Activated naive CD8-positive, alpha-beta T cell (primary cell): ENCODE measurements around the gene MRPL36.
"Not testable (repeated sequence)": the region's sequence is repeated elsewhere in the genome, so short reads cannot be mapped to it uniquely, and the experiment has no call there.

Source experiments
- H3K27ac Mint-ChIP-seq: one replicate; pipeline ENCODE4 v1.8.0; 2021; ENCODE audit warnings: mixed read lengths
- H3K27me3 Mint-ChIP-seq: one replicate; pipeline ENCODE4 v1.8.0; 2021; ENCODE audit warnings: mixed read lengths
- H3K36me3 Mint-ChIP-seq: one replicate; pipeline ENCODE4 v1.8.0; 2021; ENCODE audit warnings: mixed read lengths
- H3K4me1 Mint-ChIP-seq: one replicate; pipeline ENCODE4 v1.8.0; 2021; ENCODE audit warnings: low read depth, mixed read lengths
- H3K4me3 Mint-ChIP-seq: one replicate; pipeline ENCODE4 v1.8.0; 2021; ENCODE audit warnings: mild to moderate bottlenecking, mixed read lengths
- H3K9me3 Mint-ChIP-seq: one replicate; pipeline ENCODE4 v1.8.0; 2021; ENCODE audit warnings: low read depth, mixed read lengths

Gene MRPL36

DNA sequence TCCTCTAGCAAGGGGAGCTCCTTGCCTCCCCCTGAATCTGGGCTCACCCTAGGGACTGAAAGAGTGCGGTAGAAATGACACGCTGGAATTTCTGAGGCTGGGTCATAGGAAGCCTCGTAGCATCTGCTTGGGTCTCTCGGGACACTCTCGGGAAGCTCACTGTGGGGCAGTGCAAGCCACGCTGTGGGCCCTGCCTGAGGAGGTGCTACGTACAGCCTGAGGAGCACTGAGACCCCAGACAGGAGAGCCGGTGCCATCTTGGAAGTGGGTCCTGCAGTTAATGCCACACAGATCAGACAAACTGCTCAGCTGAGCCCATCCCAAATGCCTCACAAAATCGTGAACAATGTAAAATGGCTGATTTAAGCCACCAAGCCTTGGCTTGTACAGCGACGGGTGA is 1.8 kb downstream of the MRPL36 start:
- H3K27me3 Mint-ChIP-seq = no peaks in the 10 kb centered on the region
- H3K36me3 Mint-ChIP-seq = peaks cover 5% of the 10 kb centered on the region
- H3K4me3 Mint-ChIP-seq = peak overlapping the region; percentile 87
- no peaks in the 10 kb centered on the region for H3K9me3 Mint-ChIP-seq
- H3K27ac Mint-ChIP-seq = no peak overlapping the region
- H3K4me1 Mint-ChIP-seq = peaks cover 60% of the 10 kb centered on the region

DNA sequence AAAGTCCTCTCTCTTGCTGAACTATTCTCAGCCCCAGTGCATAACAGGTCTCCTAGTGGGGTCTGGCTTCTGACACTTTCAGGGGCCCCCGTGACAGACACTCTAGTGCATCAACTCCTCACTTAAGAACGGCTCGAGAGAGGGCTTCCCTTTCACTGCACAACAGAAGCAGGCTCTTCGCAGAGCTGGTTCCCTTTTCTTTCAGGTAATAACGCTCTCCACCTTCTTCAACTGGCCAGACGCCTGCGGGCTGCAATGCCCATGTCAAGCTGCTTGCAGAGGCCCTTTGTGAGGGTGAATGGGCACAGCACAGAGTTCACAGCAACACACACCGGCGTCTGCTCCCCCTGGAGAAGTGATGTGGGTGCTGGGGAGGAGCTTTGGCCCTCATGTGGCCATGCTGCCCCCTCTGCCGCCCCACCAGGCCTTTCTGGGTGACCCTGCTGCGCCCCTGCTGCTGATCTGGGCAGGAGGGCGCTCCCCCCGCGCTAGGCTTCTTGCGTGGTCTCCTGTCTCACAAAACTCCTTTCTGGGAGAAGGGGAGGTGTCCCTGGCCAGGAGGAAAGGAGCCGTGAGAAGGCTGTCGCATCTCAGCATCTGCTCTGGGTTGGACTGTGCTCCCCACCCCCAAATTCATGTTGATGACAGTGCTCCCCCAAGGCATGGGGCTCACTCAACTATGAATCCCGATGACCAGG is 2.4 kb downstream of the MRPL36 start:
- peak overlapping the region; percentile 41 for H3K27ac Mint-ChIP-seq
- peaks cover 6% of the 10 kb centered on the region for H3K36me3 Mint-ChIP-seq
- peaks cover 63% of the 10 kb centered on the region for H3K4me1 Mint-ChIP-seq
- H3K27me3 Mint-ChIP-seq = no peaks in the 10 kb centered on the region
- peak overlapping the region; percentile 7 for H3K4me3 Mint-ChIP-seq
- H3K9me3 Mint-ChIP-seq = no peaks in the 10 kb centered on the region

DNA sequence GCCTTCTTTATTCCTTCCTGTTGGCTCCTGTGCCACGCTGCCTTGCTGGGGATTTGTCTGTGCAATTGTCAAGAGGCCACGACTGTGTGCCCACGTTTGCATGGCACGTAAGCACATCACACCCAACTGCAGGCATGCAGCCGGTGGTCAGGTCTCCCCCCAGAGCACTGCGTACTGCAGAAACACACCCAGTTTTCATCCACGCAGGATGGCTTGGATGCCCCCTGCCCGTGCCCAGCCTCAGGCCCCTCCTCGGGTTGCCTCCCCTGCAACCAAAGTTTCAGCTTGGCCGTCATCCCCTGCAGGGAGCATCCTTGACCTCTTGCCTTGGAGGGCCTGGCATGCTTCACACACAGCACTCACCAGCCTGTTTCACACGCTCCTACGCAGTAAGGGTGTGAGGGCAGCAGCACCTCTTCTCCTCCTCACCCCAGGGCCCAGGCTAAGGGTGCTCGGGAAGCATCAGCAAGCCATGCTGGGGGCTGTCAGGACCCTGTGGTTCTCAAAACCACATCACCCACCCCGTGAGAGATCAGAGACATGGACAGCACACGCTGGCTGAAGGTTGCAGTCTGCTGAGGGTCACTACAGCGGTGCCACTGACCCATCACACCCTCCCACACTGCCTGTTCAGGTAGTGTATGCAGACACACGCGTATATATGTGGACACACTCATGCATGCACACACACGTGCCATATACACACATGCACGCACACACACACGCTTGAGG is 3.1 kb downstream of the MRPL36 start:
- Mint-ChIP-seq H3K4me3 (peak overlapping the region; percentile 7), H3K9me3 (no peaks in the 10 kb centered on the region), H3K4me1 (peaks cover 67% of the 10 kb centered on the region), H3K36me3 (peaks cover 6% of the 10 kb centered on the region), H3K27me3 (no peaks in the 10 kb centered on the region), H3K27ac (peak overlapping the region; percentile 78)

DNA sequence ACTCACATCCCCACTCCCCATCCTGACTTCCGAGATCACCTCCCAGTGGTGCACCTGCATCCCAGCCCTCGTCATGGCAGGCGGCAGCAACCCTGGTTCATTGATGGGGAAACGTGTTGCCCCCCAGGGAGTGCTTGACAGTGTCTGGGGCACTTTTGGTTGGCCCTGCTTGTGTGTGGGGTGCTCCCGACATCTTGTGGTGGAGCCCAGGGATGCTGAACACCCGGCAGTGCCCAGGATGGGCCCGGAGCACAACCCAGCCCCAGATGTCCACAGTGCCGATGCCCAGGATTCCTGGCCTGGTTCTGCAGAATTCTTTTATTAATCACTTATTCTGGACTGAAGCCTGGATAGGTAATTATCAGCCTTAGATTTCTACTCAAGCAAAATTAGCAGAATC is 3.7 kb downstream of the MRPL36 start:
- no peaks in the 10 kb centered on the region for H3K9me3 Mint-ChIP-seq
- H3K36me3 Mint-ChIP-seq = peaks cover 6% of the 10 kb centered on the region
- no peak overlapping the region for H3K4me3 Mint-ChIP-seq
- H3K27ac Mint-ChIP-seq = no peak overlapping the region
- no peaks in the 10 kb centered on the region for H3K27me3 Mint-ChIP-seq
- peaks cover 72% of the 10 kb centered on the region for H3K4me1 Mint-ChIP-seq

DNA sequence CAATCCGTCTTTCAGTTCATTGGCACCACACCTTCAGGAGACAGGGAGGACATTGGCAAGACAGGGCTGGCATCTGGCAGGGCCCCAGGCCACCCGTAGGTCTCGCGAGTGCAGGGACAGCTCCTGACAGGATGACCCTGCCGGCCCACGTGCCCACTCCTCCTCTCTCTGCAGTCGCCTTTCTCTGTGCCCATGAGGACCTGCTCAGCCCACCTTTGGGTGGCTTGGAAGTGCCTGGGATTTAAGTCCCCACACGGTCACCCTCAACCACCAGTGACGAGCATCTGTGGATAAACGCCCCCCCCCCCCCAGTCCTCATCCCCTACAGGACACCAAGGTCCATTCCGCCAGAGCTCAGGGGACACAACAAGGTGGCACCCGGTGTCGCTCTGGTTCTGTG is 4.1 kb downstream of the MRPL36 start:
- Mint-ChIP-seq H3K27me3 (no peaks in the 10 kb centered on the region), H3K36me3 (peaks cover 6% of the 10 kb centered on the region), H3K27ac (peak overlapping the region; percentile 68), H3K4me1 (peaks cover 72% of the 10 kb centered on the region), H3K4me3 (peak overlapping the region; percentile 49), H3K9me3 (no peaks in the 10 kb centered on the region)

DNA sequence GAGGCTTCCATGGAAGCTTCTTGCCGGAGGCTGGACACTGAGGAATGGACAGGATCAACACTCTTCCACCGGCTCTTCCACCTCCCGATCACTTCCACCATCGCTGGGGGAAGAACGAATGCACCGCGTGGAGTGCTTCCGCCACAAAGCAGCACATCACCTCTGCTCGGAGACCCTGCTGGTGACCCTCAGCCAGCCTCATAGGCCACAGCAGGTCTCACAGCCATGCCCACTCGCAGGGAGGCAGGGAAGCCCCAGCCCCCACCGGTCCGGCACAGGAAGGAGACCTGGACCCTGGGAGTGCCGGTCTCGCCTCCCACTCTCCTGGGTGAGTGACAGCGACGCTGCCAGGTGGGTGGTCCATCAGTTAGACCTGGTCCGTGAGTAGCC is 4.7 kb downstream of the MRPL36 start:
- no peaks in the 10 kb centered on the region for H3K9me3 Mint-ChIP-seq
- peaks cover 6% of the 10 kb centered on the region for H3K36me3 Mint-ChIP-seq
- peak overlapping the region; percentile 49 for H3K4me3 Mint-ChIP-seq
- H3K27me3 Mint-ChIP-seq = no peaks in the 10 kb centered on the region
- peaks cover 76% of the 10 kb centered on the region for H3K4me1 Mint-ChIP-seq
- H3K27ac Mint-ChIP-seq = peak overlapping the region; percentile 68

DNA sequence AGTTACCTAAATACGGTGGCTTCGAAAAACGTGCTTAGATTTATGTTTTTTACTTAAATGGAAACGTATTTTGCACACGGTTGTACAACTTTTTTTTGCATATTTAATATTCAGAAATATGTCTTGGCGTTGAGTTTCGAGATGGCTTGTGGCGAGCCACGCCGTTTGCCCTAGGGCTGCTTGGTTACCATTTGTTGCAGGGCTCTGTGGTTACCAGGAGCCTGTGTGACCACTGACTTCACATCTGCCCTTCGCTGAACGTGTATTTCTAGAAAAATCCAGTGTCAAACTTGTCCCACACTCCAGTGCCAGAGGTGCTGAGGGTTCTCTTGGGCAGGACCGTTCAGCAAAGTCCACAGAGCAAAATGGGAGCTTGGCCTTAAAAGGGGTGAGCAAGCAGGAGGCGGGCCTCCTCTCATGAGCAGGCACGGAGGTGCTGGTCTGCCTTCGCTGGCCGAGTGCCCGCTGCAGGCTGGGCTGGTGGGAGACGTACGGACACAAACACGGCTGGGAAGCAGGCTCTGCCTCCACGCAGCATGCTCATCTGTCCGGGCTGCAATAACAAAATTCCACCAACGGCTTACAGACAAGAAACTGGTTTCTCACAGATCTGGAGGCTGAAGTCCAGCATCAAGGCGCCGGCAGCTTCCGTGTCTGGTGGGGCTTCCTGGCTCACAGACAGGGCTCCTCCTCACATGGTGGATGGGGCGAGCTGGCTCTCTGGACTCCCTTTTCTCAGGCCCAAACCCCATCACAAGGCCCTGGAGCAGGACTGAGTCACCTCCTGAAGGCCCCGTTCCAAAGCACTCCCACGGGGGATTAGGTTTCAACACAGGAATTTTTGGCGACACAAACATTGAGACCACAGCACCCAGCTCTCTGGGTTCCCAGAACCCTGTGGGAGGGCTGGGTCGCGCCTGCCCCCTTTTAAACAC is 5.4 kb downstream of the MRPL36 start:
- Mint-ChIP-seq H3K36me3 (peaks cover 6% of the 10 kb centered on the region), H3K9me3 (no peaks in the 10 kb centered on the region), H3K4me3 (peak overlapping the region; percentile 79), H3K4me1 (peaks cover 83% of the 10 kb centered on the region), H3K27me3 (no peaks in the 10 kb centered on the region), H3K27ac (peak overlapping the region; percentile 93)

DNA sequence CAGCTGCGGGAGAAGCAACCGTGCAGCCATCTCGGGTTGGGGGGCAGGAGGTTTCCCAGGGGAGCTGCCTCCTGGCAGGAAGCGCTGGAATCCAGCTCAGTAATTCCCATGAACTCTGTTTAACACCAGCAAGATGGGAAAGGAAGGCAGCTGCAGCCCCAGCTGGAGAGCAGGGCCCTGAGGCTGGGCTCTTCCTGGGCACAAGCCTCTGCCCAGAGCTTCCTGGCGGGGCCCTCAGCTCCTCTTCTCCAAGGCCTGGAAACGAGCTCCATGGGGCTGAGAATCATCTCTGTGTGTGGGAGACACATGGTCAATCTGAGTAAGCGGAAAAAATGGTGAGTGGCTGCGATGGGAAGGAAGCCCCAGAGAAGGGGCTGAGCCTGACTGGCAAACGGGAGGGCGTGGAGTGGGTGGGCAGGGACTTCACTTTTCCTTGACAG is 6.3 kb downstream of the MRPL36 start:
- peaks cover 3% of the 10 kb centered on the region for H3K36me3 Mint-ChIP-seq
- H3K9me3 Mint-ChIP-seq = no peaks in the 10 kb centered on the region
- no peaks in the 10 kb centered on the region for H3K27me3 Mint-ChIP-seq
- H3K27ac Mint-ChIP-seq = peak overlapping the region; percentile 93
- H3K4me1 Mint-ChIP-seq = peaks cover 82% of the 10 kb centered on the region
- peak overlapping the region; percentile 79 for H3K4me3 Mint-ChIP-seq

DNA sequence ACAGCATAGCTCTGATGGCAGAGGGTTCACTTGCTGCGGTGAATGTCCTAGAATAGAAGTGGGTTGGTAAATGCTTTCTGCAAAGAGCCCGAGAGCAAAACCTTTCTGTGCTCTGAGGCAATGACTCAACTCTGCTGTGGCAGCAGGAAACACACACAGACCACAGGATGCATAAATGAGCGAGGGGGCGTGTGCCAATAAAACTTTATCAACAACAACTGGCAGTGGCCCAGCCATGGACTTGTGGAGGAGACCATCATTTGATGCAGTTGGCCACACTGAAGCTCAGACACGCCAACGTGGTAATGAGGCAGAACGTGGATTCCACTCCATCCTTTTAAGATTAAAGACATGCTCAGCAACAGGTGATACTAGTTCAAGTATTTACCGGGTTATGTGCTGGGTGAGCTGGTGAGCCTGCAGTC is 6.8 kb downstream of the MRPL36 start:
- Mint-ChIP-seq H3K27me3 (no peaks in the 10 kb centered on the region), H3K9me3 (no peaks in the 10 kb centered on the region), H3K4me3 (peak overlapping the region; percentile 79), H3K27ac (peak overlapping the region; percentile 93), H3K4me1 (peaks cover 77% of the 10 kb centered on the region), H3K36me3 (peaks cover 3% of the 10 kb centered on the region)

DNA sequence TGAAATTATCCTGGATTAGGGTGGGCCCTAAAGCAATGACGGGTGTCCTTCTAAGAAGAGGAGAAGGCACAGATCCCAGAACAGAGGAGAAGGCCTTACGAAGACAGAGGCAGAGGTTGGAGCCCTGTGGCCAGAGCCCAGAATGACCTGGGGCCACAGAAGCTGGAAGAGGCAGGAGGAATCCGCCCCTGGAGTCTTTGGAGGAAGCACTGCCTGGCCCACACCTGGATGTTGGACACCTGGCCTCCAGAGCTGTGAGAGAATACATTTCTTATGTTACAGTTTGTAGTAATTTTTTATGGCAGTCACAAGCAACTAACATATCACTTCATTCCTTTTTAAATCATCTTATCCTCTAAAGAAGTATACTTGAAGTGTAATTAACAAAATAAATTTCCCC is 8.5 kb downstream of the MRPL36 start:
- H3K9me3 Mint-ChIP-seq = no peaks in the 10 kb centered on the region

DNA sequence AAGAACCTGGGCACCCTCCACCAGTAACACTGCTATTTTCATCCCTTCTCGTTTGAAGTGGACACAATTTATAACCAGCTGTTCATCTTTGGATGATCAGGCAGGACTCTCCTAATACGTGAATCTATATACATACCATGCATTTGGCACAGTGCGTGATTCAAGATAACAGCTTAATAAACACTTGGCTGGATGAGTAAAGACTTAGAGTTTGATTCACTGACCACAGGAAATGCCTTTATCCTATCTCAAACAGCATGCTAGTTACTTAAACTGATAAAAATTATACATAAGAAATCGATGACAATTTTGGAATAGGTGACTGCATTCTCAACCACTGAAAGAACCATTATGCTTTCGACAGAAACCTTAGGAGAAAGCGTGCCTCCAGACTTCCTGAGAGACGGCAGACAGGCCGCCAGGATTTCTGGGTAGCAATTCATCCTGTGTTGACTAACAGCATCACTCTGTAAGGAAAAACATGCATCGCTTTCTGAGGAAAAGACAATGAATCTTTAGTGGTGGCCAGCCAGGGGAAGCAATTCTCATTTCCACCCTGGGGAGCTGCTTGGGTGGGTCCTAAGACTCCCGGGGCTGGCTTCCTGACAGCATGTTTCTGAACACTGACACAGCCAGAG is 9.7 kb downstream of the MRPL36 start:
- no peaks in the 10 kb centered on the region for H3K27me3 Mint-ChIP-seq
- H3K36me3 Mint-ChIP-seq = peaks cover 3% of the 10 kb centered on the region
- H3K4me1 Mint-ChIP-seq = peaks cover 63% of the 10 kb centered on the region
- no peaks in the 10 kb centered on the region for H3K9me3 Mint-ChIP-seq
- H3K4me3 Mint-ChIP-seq = no peak overlapping the region
- peak overlapping the region; percentile 68 for H3K27ac Mint-ChIP-seq

More for the DNA sequence above, 8.5 kb downstream of the MRPL36 start:
- H3K27me3 Mint-ChIP-seq = no peaks in the 10 kb centered on the region
- peaks cover 3% of the 10 kb centered on the region for H3K36me3 Mint-ChIP-seq
- H3K4me1 Mint-ChIP-seq = peaks cover 64% of the 10 kb centered on the region
- no peak overlapping the region for H3K4me3 Mint-ChIP-seq
- H3K27ac Mint-ChIP-seq = peak overlapping the region; percentile 66

DNA sequence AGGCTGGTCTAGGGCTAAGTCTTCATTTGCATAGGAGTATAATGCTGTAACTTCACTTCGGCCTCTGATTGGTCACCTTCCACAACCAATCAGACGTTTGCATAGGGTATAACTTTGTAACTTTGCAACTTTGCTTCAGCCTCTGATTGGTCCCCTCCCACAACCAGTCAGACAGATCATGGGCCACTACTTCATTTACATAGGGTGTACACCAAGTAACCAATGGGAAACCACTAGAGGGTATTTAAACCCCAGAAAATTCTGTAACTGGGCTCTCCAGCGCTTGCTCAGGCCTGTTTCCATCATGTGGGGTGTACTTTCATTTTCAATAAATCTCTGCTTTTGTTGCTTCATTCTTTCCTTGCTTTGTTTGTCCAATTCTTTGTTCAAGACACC is 10.2 kb downstream of the MRPL36 start:
- Mint-ChIP-seq H3K4me1 (peaks cover 64% of the 10 kb centered on the region), H3K27ac (peak overlapping the region; percentile 37)
- H3K9me3 Mint-ChIP-seq, H3K4me3 Mint-ChIP-seq, H3K27me3 Mint-ChIP-seq, H3K36me3 Mint-ChIP-seq: not testable (repeated sequence)

DNA sequence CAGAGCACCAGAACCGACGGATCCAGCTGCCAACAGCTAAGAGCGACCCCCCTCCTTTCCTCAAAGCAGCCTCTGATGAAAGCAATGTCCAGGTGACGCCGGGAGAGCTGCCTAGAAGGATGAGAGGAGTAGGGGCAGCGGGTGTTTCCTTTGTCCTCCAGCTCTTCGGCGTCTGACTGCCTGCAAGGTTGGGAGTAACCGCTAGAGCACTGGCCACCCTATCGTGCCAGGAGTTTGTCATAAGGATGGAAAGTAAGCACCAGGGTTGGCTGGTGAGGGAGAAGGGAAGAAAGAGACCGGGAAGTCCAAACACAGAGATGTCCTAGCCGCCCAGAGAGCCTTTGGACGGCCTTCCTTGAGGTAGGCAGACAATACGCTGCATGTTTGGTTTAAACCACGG is 10.8 kb downstream of the MRPL36 start:
- Mint-ChIP-seq H3K27ac (no peak overlapping the region), H3K4me3 (no peak overlapping the region), H3K9me3 (no peaks in the 10 kb centered on the region), H3K27me3 (no peaks in the 10 kb centered on the region), H3K4me1 (peaks cover 60% of the 10 kb centered on the region), H3K36me3 (peaks cover 3% of the 10 kb centered on the region)

DNA sequence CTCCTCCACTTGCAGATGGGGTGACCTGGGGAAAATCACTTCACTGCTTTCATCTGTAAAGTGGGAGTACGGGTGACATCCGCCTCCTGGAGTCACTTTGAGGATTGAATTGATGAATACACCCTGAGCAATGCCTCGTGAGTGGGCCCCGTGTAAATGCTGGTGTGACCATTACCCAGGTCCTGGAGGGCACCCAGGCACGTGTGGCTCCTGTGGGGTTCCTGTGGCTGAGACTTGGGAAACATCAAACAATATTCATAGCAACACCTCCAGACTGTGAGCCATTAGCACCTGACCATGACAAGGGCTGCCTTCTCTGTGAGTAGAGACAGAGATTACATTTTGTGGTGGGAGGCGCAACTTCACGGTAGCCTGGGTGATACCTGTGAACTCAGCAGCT is 11.4 kb downstream of the MRPL36 start:
- no peaks in the 10 kb centered on the region for H3K27me3 Mint-ChIP-seq
- no peaks in the 10 kb centered on the region for H3K9me3 Mint-ChIP-seq
- peaks cover 3% of the 10 kb centered on the region for H3K36me3 Mint-ChIP-seq
- peaks cover 56% of the 10 kb centered on the region for H3K4me1 Mint-ChIP-seq
- H3K27ac Mint-ChIP-seq = no peak overlapping the region
- H3K4me3 Mint-ChIP-seq = no peak overlapping the region
